OCI-LY1 (cell line): ENCODE measurements around the gene TGM5.

Source experiments
- CTCF ChIP-seq: fragments of 200-600 bp; sonication (generic), shearing (Covaris generic); IDR thresholded peaks from 2 replicates; pipeline ENCODE4 v1.5.1; 2017; ENCODE audit warnings: mild to moderate bottlenecking, antibody characterized with exemption, low read length, moderate library complexity, mixed read lengths
- EZH2 ChIP-seq: fragments of 200-600 bp; sonication (generic), shearing (Covaris generic); IDR thresholded peaks from 2 replicates; pipeline ENCODE4 v1.8.0; 2017; ENCODE audit warnings: borderline replicate concordance, mixed run types, mild to moderate bottlenecking, antibody characterized with exemption, low read length, moderate library complexity, mixed read lengths

DNA sequence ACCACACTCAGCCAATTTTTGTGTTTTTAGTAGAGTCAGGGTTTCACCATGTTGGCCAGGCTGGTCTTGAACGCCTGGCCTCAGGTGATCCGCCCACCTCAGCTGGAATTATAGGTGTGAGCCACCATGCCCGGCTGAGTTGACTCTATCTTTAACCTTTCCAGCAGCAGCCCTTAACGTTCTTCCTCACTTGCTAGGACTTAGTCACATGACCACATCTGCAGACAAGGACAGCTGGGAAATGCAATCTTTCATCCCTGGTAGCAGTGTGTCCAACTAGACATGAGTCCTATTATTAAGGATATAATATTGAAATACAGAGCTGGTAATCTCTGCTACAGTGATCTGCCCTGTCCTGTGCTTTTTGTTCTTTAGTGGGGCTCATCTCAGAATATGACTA, 45.6 kb upstream of the TGM5 start:
- TF ChIP-seq CTCF (no peak), EZH2 (no peak)
